ENCODE results near the gene OBSCN. TPM values are rescaled to one million over a fixed set of nuclear protein-coding genes. Genes with fewer than 3 reads are reported as not detected.

OBSCN gene
- total RNA-seq, 1 donor from 2014 or later, result 23.1 TPM

DNA sequence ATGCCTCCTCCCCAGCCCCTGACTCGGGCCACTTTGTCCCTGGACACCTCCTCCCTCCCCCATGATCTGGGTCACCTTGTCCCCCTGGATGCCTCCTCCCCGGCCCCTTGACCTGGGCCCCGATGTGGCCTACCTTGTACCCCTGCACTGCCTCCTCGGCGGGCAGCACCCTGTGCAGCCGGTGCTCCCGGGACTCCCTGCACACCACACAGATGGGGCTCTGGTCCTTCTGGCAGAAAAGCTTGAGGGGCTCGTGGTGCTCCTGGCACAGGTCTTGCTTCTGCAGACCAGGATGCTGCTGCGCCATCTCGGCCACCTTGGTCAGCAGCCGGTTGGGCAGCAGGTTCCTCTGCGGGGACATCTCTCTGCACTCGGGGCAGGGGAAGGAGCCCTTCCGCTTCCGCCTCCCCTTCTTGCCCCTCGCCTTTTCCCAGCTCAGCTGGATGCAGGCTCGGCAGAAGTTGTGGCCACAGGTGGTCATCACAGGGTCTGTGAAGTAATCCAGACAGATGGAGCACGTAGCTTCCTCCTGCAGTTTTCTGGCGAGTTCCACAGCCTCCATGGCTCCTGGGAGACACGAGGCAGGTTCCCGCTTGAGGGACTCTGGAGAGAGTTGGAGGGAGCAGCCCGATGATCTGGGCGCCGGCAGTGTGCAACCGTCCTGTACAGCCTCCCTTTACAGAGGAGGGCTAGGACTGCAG is 206.8 kb downstream of the OBSCN start:
- DNase-seq (ENCODE audit: low spot score), result no peak

DNA sequence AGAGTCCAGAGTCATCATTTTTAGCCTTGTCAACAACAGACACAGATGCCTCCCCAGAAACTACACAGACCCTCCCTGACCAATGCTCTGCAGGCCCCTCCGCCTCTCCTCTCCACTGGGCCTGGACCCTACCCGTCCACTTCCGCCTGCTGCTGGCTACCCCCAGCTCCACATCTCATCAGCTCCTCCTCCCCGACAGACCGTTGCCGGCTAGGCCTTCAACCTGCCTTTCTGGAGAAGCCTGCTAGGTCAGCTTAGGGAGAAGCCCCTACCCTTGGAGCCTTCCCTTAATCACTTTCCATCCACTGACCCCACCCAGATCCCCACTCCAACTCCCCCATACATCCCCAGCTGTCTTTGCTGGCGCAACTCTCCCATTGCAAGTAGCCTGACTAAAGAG is 207.4 kb downstream of the OBSCN start:
- DNase-seq (ENCODE audit: low spot score), result peak; percentile 16

- DNase-seq (ENCODE audit: low spot score), result no peak
These were observed 208.0 kb downstream of the OBSCN start for GRCh38 chr1:228415853-228416216.

DNA sequence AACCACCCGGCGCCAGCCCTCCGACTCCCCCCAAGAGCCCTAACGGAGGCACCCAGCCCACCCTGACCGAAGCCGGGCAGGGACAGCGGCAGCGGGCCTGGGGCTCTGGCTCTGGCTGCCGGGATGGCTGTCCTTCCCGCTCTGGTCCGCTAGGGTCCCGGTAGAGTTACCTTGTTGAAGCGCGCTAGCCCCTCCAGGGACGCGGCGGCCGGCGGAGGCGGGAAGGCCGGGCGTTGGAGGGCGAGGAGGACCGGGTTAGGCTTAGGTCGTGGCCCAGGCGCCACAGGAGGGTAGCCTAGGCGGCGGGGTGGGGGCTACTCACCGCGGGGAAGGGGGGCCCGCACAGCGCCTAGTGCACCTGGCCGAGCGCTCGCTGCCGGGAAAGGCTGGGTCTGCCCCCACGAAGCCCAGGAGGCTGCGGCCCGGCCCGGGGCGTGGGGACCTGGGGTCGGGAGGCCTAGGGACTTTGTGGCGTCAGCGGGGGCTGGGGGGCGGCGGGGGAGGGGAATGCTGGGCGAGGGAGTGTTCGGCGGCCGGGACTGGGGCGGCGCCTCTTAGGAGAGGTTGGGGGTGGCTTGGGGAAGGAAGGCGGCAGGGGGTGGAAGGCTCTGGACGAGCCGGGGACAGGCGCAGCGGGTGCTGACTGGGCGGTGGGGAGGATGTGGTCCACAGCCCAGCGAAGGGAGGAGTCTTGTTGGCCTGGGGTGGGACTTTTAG is 208.5 kb downstream of the OBSCN start, which contains the start of gene TRIM17:
Gene TRIM17 (minus strand): TSS at position 645 of the 717 bp plus-strand sequence. CDS start 1,789 bp downstream, outside the sequence.
- peak; percentile 15 for DNase-seq (ENCODE audit: low spot score)

- no peak for DNase-seq (ENCODE audit: low spot score)
These were observed 209.2 kb downstream of the OBSCN start for GRCh38 chr1:228417061-228417460.

- DNase-seq (ENCODE audit: low spot score), result peak; percentile 32
These were observed 209.8 kb downstream of the OBSCN start for GRCh38 chr1:228417483-228418203.

GRCh38 chr1:228420968-228421826 is 213.4 kb downstream of the OBSCN start:
- no peak for DNase-seq (ENCODE audit: low spot score)

DNA sequence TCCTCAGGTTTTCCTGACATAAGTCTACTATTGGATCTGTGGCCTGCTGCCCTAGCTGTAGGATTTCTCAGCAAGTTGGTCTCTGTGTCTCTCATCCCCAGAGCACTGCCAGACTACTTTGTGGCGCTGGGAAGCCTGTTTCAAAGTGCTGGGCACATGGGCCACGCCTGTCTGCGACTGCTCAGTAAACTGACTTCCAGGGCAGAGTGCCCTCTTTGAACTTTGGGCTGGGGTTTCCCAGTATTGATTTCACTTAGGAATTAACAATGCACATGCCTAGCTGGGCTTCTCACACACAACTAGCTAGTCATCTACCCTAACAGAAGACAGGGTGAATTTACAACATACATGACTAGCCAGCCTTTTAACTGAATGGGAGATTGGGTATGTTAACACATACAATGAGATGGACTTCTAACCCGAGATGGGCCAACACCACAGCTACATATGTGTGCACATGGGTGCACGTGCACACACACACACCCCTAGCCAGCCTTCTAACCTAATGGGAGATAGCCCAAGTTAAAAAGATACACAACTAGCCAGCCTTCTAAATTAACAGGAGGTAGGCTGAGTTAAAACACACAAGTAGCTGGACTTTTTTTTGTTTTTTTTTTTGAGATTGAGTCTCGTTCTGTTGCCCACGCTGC is 215.7 kb downstream of the OBSCN start:
- no peak for DNase-seq (ENCODE audit: low spot score)

- no peak for DNase-seq (ENCODE audit: low spot score)
These were observed 217.1 kb downstream of the OBSCN start for GRCh38 chr1:228424685-228425660.

DNA sequence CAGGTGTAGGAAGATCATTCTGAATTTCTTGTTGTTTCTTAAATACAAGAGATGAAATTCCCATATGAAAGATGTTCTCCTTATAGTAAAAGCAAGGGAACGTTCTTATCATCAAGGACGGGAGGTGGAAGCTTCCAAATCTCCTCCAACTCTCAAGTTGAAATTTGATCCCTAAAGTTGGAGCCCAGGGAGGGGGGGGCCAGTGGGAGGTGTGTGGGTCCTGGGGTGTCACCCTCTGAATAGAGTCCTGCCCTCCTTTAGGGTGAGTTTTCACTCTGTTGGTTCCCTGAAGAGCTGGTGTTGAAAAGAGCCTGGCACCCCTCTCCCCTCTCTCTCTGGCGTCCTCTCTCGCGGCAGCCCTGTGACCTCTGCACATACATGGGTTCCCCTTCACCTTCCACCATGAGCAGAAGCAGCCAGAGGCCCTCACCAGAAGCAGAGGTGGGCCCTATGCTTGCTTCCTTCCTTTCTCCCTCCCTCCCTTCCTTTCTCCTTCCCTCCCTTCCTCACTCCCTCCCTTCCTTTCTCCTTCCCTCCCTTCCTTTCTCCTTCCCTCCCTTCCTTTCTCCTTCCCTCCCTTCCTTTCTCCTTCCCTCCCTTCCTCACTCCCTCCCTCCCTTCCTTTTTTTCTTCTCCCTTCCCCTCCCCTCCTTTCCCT is 218.8 kb downstream of the OBSCN start:
- DNase-seq (ENCODE audit: low spot score), result no peak

DNA sequence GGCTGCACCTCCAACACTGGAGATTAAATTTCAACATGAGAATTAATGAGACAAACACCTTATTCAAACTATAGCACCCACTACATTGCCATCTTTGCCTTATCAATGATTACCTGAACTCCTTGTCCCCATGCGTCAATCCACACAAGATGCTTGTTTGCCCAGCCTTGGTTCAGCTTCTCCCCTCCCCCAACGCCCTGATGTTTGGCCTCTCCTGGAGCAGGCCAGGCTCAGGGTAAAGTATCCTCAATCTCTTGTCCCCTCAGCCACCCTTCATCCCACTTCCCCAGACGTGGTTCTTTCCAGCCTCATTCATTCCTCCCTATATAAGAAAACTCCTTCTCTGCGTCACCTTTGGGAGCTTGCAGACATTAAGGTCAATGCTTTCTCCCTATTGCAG is 220.6 kb downstream of the OBSCN start:
- no peak for DNase-seq (ENCODE audit: low spot score)

Other genes starting within 250 kb of the OBSCN start
- not detected for gene WNT3A, start 201.0 kb upstream of the OBSCN start, total RNA-seq (ENCODE audit: insufficient read depth, low replicate concordance)
- 159 TPM for gene ARF1, start 125.3 kb upstream of the OBSCN start, total RNA-seq (ENCODE audit: insufficient read depth, low replicate concordance)
- 10.4 TPM for gene C1orf35, start 104.7 kb upstream of the OBSCN start, total RNA-seq (ENCODE audit: insufficient read depth, low replicate concordance)
- 46.0 TPM for gene MRPL55, start 98.7 kb upstream of the OBSCN start, total RNA-seq (ENCODE audit: insufficient read depth, low replicate concordance)
- 239 TPM for gene GUK1, start 67.8 kb upstream of the OBSCN start, total RNA-seq (ENCODE audit: insufficient read depth, low replicate concordance)
- gene GJC2, start 58.1 kb upstream of the OBSCN start, total RNA-seq (ENCODE audit: insufficient read depth, low replicate concordance), result 1.9 TPM
- 5.1 TPM for gene IBA57, start 42.2 kb upstream of the OBSCN start, total RNA-seq (ENCODE audit: insufficient read depth, low replicate concordance)
- 21.7 TPM for gene TRIM11, start 198.8 kb downstream of the OBSCN start, total RNA-seq (ENCODE audit: insufficient read depth, low replicate concordance)
- not detected for gene TRIM17, start 208.8 kb downstream of the OBSCN start, total RNA-seq (ENCODE audit: insufficient read depth, low replicate concordance)